ENCODE data around the gene B3GALT6.

Gene B3GALT6

GRCh38 chr1:1216770-1217620 lies 15.0 kb upstream of the B3GALT6 start:
- no peak for DNase-seq

DNA sequence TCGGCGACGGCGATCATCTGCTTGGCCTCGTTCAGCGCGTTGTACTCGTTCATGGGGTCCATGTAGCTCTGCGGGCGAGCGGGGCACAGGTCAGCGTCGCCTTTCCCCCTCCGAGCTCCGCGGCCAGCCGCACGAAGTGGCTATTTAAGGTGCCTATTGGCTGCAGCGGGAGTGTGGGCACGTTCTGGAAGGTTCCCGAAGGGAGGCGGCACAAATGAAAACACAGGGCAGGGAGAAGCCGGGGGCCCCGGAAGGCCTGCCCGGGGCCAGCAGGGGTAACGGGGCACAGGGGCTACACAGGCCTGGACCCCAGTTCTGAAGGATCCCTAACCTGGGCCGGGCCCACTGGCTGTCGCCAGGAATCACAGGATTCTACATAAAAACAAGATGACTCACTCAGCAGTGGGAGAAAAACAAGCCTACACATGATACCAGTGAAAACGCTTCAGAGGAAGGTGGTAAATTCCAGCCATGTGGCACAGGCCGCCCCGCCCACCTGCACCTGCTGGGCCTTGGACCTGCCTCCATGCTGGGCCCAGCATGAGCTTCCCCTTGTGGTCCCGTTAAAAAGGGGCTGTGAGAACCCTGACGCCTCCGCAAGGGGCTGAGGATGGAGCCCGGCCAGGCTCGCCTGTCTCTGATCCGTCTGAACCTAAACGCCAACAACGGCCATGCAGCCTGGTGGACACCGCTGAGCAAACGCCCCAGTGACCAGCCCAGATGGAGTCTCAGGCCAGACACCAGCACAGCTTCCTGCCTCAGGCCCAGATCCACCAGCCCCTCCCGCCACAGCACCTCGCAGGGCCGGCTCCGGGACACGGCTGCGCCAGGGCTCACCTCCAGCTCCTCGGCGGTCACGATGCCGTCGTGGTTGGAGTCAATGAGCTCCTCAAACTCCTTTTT lies 14.2 kb upstream of the B3GALT6 start:
- DNase-seq = no peak

DNA sequence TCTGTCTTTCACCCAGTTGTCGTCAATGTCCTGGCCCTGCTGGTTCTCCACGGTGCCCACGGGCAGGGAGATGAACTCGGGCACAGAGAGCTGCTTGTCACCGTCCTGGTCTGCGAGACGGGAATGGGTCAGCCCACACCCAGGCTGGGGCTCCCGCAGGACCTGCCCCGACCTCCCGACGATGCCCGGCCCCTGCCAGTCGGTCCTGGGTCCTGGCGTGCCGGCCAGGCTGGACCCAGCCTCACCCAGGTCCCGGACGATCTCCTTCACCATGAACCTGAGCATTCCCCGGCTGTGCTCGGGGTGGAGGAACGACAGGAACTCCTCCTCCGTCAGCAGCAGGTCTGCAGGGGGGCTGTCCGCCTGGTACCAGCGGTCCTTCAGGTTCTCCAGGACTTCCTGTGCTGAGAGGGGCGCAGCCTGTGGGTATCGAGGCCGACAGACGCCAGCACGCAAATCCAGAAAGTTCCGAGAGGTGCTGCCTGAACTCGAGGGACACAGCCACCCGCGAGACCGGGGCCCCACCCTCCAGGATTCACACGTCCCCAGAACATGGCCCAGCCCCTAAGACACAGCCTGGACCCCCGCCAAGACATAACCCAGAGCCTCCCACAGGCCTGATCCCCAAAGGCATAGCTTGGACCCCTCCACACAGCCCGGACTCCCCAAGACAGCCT lies 13.4 kb upstream of the B3GALT6 start:
- DNase-seq = no peak

GRCh38 chr1:1219341-1219740 lies 12.7 kb upstream of the B3GALT6 start:
- DNase-seq = no peak

- DNase-seq = no peak
Observed at GRCh38 chr1:1220197-1220596, 11.8 kb upstream of the B3GALT6 start.

GRCh38 chr1:1221887-1222574 lies 10.0 kb upstream of the B3GALT6 start:
- DNase-seq = no peak

DNA sequence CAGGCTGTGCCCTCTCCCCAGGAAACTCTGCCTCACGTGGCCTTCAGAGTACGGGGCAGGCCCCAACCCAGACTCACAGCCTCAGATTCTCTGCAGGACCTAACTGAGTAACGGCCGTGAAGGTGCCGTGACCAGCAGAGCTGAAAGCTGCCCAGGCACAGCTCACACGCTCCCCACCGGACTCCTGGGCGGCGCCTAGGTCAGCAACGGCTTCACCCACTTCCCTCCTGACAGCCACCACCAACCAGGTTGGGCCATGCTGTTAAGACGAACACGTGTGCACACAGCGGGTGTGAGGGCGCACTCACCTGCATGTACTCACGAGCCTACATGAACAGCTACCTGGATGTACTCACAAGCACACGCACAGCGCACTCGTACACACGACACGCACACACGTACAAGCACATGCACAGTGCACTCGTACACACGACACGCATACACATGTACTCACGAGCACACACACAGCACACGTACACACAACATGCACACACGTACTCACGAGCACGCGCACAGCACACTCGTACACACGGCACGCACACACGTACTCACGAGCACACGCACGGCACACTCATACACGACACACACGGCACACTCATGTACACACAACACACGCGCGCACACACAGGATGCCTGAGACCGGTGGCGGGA lies 9.3 kb upstream of the B3GALT6 start:
- no peak for DNase-seq

- no peak for DNase-seq
Observed at GRCh38 chr1:1223321-1223720, 8.7 kb upstream of the B3GALT6 start.

GRCh38 chr1:1223891-1224290 lies 8.1 kb upstream of the B3GALT6 start:
- DNase-seq = no peak

- DNase-seq = no peak
Observed at GRCh38 chr1:1225238-1225845, 6.7 kb upstream of the B3GALT6 start.

- no peak for DNase-seq
Observed at GRCh38 chr1:1225913-1226312, 6.1 kb upstream of the B3GALT6 start.

DNA sequence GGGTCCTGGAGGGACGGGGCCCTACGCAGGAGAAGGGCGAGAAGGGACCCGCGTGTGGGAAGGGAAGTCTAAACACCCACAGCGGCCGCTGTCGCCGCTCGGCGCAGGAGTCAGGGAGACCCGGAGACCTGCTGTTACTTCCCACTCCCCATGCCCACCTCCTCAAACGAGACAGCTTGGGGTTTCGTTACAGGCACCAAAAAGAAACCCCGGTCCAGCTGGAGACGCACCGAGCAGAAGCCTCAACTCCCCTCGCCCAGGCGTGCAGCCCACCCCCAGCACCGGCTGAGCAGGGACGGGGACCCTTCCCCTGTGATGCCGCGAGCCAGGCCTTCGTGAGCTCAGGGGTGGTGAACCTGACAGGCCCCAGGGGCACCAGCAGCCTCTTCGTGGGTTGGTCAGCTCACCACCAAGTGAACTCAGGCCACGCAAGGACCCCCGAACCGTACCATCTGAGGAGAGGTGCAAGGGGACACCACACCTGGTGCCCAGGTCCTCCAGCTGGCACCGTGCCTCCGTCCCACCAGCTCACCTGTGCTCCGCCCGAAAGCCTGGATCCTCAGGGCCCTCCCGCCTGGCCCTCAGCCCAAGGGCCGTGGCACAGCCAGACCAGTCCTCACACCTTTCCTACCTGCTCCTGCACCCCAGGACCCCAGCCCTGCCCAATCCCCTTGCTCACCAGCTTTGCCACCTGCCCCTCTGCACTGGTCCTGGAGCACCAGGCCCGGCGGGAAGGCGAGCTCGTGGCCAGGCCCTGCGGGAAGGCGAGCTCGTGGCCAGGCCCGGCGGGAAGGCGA lies 5.3 kb upstream of the B3GALT6 start:
- no peak for DNase-seq

- DNase-seq = no peak
Observed at GRCh38 chr1:1227386-1227785, 4.7 kb upstream of the B3GALT6 start.

GRCh38 chr1:1228187-1228586 lies 3.9 kb upstream of the B3GALT6 start:
- no peak for DNase-seq

DNA sequence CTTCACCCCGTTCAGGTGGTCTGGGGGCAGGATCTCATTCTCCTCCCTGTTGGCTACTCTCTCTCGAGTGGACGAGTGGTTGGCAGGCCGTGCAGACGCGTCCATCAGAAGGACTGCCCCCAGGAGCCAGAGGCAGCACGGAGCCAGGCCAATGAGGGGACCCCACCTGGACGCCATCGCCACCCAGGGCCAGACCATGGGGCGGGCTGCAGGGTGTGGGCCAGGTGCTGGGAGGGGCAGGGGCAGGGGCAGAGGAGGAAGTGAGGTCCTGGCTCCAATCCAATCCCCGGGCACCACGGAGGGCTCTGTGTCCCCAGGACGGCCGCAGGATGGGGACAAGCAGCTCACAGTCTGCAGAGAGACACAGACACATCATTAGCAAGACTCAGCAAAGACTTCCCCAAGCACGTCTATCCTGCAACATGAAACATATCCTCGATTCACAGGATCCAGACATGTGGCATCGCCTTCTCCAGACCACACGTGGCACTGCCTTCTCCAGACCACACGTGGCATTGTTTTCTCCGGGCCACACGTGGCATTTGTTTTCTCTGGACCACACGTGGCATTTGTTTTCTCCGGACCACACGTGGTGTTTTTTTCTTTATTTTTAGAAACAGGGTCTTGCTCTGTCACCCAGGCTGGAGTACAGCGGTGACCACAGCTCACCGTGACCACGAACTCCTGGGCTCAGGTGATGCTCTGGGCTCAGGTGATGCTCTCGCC lies 3.3 kb upstream of the B3GALT6 start:
- no peak for DNase-seq

DNA sequence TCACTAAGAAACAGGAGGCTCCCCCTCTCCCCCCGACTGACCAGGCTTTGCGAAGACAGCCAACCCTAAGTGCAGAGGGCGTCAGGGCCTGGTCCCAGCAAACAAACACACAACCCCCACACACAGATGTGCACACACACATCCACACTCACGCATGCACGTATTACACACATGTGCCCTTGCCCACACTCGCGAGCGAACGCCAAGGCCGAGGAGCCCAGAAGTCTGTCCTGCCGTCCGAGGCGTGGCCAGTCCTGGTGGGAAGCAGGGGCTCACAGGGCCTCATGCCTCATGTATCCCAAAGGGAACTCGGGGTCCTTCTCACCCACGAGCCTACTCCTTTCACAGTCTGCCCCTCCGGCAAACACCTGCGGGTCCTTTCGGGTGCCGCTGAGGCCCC lies 2.3 kb upstream of the B3GALT6 start:
- no peak for DNase-seq

DNA sequence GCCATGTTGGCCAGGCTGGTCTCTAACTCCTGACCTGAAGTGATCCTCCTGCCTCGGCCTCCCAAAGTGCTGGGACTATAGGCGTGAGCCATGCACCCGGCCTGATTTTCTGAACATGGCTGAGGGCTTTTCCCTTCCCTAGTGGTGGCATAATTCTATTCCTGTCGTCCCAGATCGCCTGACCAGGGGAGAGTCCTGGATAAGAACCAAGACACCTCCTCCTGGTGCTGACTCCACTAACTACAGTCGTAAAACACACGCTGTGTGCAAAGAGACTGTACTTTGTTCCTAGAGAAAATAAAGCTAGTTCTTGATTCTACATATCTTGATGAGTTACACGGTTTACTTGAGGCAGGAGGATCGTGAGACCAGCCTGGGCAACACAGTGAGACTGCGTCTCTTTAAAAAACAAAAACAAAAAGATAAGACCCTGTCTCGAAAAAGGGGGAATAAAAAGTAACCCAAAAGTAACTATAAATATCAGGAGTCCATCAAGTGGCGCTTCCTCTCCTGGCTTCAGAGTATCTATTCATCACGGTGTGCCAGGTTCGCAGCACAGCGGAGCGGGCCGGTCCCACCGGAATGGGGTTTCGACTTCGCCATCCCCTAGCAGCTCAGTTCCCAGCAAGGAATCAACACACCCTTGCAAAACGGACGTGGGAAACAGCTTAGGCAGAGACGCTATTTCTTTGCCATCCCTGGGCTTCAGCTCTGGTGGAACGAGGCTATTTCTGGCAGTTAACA lies 1.2 kb upstream of the B3GALT6 start:
- peak in 1 of 2 experiments; percentile 11 for DNase-seq

GRCh38 chr1:1231400-1232207 lies 433 bp upstream of the B3GALT6 start, which contains the start of gene SDF4:
TSS of gene SDF4 (minus strand) at chr1:1232001. CDS start at chr1:1228772, 3,229 bp downstream.
- DNase-seq = peak; percentile 95 to 96
